DND-41 (cell line): Measurements from ENCODE around the gene GPX3.

ENCODE experiments used
- EZH2 ChIP-seq: IDR thresholded peaks from 3 replicates; pipeline ENCODE4 v1.6.1; 2012; ENCODE audit warnings: borderline replicate concordance, low read depth, mild to moderate bottlenecking, moderate library complexity, low read length, inconsistent platforms; ENCODE audit not compliant: severe bottlenecking
- TF ChIP-seq, protein P1 (sequence below): IDR thresholded peaks from 2 replicates; pipeline ENCODE4 v1.5.1; 2012; ENCODE audit warnings: borderline replicate concordance, low read length, moderate library complexity, mild to moderate bottlenecking; ENCODE audit not compliant: poor library complexity, severe bottlenecking; ENCODE audit errors: extremely low read depth

DNA sequence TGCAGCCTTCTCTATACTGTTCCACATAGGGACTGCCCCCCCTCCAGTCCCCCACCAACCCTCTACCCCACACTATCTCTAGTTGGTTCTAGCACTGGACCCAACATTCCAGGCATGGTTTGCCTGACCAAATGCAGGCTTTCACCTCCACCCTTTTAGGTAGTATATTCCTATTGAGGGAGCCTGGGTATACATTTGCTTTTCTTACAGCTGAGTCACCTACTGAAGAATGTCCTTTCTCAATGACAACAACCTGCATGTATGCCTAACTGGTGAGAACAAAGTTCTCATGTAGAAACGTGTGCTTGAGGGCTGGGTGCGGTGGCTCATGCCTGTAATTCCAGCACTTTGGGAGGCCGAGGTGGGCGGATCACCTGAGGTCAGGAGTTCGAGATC lies 52.2 kb downstream of the GPX3 start:
- TF ChIP-seq, protein P1, sequence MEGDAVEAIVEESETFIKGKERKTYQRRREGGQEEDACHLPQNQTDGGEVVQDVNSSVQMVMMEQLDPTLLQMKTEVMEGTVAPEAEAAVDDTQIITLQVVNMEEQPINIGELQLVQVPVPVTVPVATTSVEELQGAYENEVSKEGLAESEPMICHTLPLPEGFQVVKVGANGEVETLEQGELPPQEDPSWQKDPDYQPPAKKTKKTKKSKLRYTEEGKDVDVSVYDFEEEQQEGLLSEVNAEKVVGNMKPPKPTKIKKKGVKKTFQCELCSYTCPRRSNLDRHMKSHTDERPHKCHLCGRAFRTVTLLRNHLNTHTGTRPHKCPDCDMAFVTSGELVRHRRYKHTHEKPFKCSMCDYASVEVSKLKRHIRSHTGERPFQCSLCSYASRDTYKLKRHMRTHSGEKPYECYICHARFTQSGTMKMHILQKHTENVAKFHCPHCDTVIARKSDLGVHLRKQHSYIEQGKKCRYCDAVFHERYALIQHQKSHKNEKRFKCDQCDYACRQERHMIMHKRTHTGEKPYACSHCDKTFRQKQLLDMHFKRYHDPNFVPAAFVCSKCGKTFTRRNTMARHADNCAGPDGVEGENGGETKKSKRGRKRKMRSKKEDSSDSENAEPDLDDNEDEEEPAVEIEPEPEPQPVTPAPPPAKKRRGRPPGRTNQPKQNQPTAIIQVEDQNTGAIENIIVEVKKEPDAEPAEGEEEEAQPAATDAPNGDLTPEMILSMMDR: no peak
- TF ChIP-seq EZH2: no peak
